MM.1S (cell line): Measurements from ENCODE around the gene MED13L.

Experiments used
- CTCF ChIP-seq: fragments of 300-600 bp; sonication (generic); IDR thresholded peaks from 2 replicates; pipeline ENCODE4 v1.5.1; 2016; ENCODE audit warnings: antibody characterized with exemption, low read length, mixed read lengths
- EZH2 ChIP-seq: fragments of 300-600 bp; sonication (generic); optimal IDR thresholded peaks from 2 replicates; pipeline ENCODE3; 2017; ENCODE audit warnings: low read depth, mild to moderate bottlenecking, antibody characterized with exemption, low read length, mixed read lengths
- EZH2phosphoT487 ChIP-seq: fragments of 300-600 bp; sonication (generic); IDR thresholded peaks from 2 replicates; pipeline ENCODE4 v1.6.1; 2018; ENCODE audit warnings: antibody characterized with exemption, low read length

- TF ChIP-seq CTCF: no peak
- no peak for TF ChIP-seq EZH2
- no peak for TF ChIP-seq EZH2phosphoT487
Measured at GRCh38 chr12:115962216-115962615, 315.3 kb downstream of the MED13L start.
